SU-DHL-6 (cell line): ENCODE measurements around the gene IL4I1.

Experiments
- EZH2phosphoT487 ChIP-seq: fragments of 200-600 bp; sonication (generic), shearing (Covaris generic); conservative IDR thresholded peaks from 2 replicates; pipeline ENCODE4 v1.6.1; 2018; ENCODE audit warnings: mild to moderate bottlenecking, antibody characterized with exemption, low read length, moderate library complexity, mixed read lengths
- TF ChIP-seq, protein P1 (sequence below): fragments of 200-600 bp; sonication (generic); IDR thresholded peaks from one replicate; pipeline ENCODE4 v1.5.1; 2017; ENCODE audit warnings: antibody characterized with exemption, mild to moderate bottlenecking, low read length, moderate library complexity; ENCODE audit not compliant: insufficient read depth, poor library complexity, severe bottlenecking

DNA sequence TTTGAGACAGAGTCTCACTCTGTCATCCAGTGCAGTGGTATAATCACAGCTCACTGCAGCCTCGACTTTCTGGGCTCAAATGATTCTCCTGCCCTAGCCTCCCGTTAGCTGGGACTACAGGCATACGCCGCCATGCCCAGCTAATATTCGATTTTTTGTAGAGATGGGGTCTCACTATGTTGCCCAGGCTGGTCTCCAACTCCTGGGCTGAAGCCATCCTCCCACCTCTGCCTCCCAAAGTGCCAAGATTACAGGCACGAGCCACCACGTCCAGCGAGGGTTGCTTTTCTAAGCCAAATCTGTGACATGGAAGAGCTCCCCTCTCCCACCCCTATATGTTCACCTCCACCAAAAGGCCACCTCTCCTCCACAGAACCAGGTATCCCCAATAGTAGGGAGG is 21.4 kb upstream of the IL4I1 start:
- TF ChIP-seq, protein P1, sequence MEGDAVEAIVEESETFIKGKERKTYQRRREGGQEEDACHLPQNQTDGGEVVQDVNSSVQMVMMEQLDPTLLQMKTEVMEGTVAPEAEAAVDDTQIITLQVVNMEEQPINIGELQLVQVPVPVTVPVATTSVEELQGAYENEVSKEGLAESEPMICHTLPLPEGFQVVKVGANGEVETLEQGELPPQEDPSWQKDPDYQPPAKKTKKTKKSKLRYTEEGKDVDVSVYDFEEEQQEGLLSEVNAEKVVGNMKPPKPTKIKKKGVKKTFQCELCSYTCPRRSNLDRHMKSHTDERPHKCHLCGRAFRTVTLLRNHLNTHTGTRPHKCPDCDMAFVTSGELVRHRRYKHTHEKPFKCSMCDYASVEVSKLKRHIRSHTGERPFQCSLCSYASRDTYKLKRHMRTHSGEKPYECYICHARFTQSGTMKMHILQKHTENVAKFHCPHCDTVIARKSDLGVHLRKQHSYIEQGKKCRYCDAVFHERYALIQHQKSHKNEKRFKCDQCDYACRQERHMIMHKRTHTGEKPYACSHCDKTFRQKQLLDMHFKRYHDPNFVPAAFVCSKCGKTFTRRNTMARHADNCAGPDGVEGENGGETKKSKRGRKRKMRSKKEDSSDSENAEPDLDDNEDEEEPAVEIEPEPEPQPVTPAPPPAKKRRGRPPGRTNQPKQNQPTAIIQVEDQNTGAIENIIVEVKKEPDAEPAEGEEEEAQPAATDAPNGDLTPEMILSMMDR: no peak
- TF ChIP-seq EZH2phosphoT487: no peak
